G401 (cell line): Measurements from ENCODE around the gene SLAMF6. TPM values are rescaled to one million over a fixed set of nuclear protein-coding genes. Genes with fewer than 3 reads are reported as not detected.
"Not testable (repeated sequence)": the region's sequence is repeated elsewhere in the genome, so short reads cannot be mapped to it uniquely, and the experiment has no call there.

ENCODE experiments used
- DNase-seq: peaks from one replicate; pipeline ENCODE4 v3.0.0-alpha.2; 2015; ENCODE audit warnings: low spot score
- in situ Hi-C: cut with HindIII; loops from 2 replicates; pipeline ENCODE4 v1.10.0; 2016; ENCODE audit warnings: low sequenced_read_pairs, mixed read lengths
- total RNA-seq: library from RNA; depleted of rRNA; stranded (reverse); fragments of >200 nt; shearing (Covaris generic); gene quantifications from 2 replicates; pipeline ENCODE4 v1.2.3, GENCODE V29; 2014

SLAMF6 gene
- total RNA-seq, 1 experiment from 2014 or later, result not detected

- in situ Hi-C loops, result no loop called here
- DNase-seq, result no peak
Measured at GRCh38 chr1:160520999-160521398, 2.1 kb downstream of the SLAMF6 start.

- in situ Hi-C loops, result no loop called here
- no peak for DNase-seq
Measured at GRCh38 chr1:160520582-160520981, 2.5 kb downstream of the SLAMF6 start.

- no peak for DNase-seq
- in situ Hi-C loops, result no loop called here
Measured at GRCh38 chr1:160519642-160520435, 3.2 kb downstream of the SLAMF6 start.

- in situ Hi-C loops, DNase-seq: not testable (repeated sequence)
Measured at GRCh38 chr1:160517519-160517918, 5.5 kb downstream of the SLAMF6 start.

GRCh38 chr1:160515908-160516307, 7.1 kb downstream of the SLAMF6 start:
- DNase-seq, in situ Hi-C loops: not testable (repeated sequence)

- in situ Hi-C loops, result no loop called here
- no peak for DNase-seq
Measured at GRCh38 chr1:160504651-160505050, 18.4 kb downstream of the SLAMF6 start.

GRCh38 chr1:160503087-160503486, 20.0 kb downstream of the SLAMF6 start:
- DNase-seq, result no peak

GRCh38 chr1:160500321-160500990, 22.6 kb downstream of the SLAMF6 start:
- in situ Hi-C loops, result no loop called here

More at GRCh38 chr1:160503087-160503486, 20.0 kb downstream of the SLAMF6 start:
- in situ Hi-C loops, result no loop called here

GRCh38 chr1:160499631-160500030, 23.4 kb downstream of the SLAMF6 start:
- in situ Hi-C loops, result no loop called here
- DNase-seq, result no peak

More at GRCh38 chr1:160500321-160500990, 22.6 kb downstream of the SLAMF6 start:
- no peak for DNase-seq

- in situ Hi-C loops, result not testable (repeated sequence)
Measured at GRCh38 chr1:160498301-160499065, 24.6 kb downstream of the SLAMF6 start.

GRCh38 chr1:160496334-160496733, 26.7 kb downstream of the SLAMF6 start:
- in situ Hi-C loops, result no loop called here
- no peak for DNase-seq

More at GRCh38 chr1:160498301-160499065, 24.6 kb downstream of the SLAMF6 start:
- not testable (repeated sequence) for DNase-seq

- DNase-seq, result no peak
- in situ Hi-C loops, result no loop called here
Measured at GRCh38 chr1:160494620-160495019, 28.4 kb downstream of the SLAMF6 start.

- no peak for DNase-seq
- in situ Hi-C loops, result no loop called here
Measured at GRCh38 chr1:160492617-160493016, 30.4 kb downstream of the SLAMF6 start.

- in situ Hi-C loops, result no loop called here
- DNase-seq, result no peak
Measured at GRCh38 chr1:160491981-160492380, 31.1 kb downstream of the SLAMF6 start.

- in situ Hi-C loops, result no loop called here
- no peak for DNase-seq
Measured at GRCh38 chr1:160491017-160491416, 32.0 kb downstream of the SLAMF6 start.

GRCh38 chr1:160489513-160490261, 33.4 kb downstream of the SLAMF6 start:
- in situ Hi-C loops, result no loop called here
- DNase-seq, result no peak

GRCh38 chr1:160488347-160489058, 34.6 kb downstream of the SLAMF6 start:
- DNase-seq, result no peak
- in situ Hi-C loops, result no loop called here

- no peak for DNase-seq
- in situ Hi-C loops, result no loop called here
Measured at GRCh38 chr1:160486453-160486852, 36.6 kb downstream of the SLAMF6 start.
